Immature natural killer cell (primary cell): ENCODE results near the gene OBSCN. TPM values are rescaled to one million over a fixed set of nuclear protein-coding genes. Genes with fewer than 3 reads are reported as not detected.

Experiments used
- DNase-seq, 3 donors: peaks; one replicate each; pipeline ENCODE4 v3.0.0; 2022; ENCODE audit warnings: mixed read lengths in 1 of 3
- H3K27ac Mint-ChIP-seq, 6 donors: one replicate each; pipeline ENCODE4 v1.8.0; 2020; ENCODE audit warnings: mixed read lengths in 6 of 6, mild to moderate bottlenecking in 5 of 6, inconsistent platforms in 4 of 6, moderate library complexity in 3 of 6
- H3K27me3 Mint-ChIP-seq, 3 donors: one replicate each; pipeline ENCODE4 v1.8.0; 2020 to 2021; ENCODE audit warnings: low read depth in 3 of 3, mild to moderate bottlenecking in 3 of 3, mixed read lengths in 3 of 3, moderate library complexity in 3 of 3, inconsistent platforms in 1 of 3
- H3K36me3 Mint-ChIP-seq, 3 donors: one replicate each; pipeline ENCODE4 v1.8.0; 2020; ENCODE audit warnings: mixed read lengths in 3 of 3, inconsistent platforms in 2 of 3, mild to moderate bottlenecking in 2 of 3
- H3K4me1 Mint-ChIP-seq, 2 donors: one replicate each; pipeline ENCODE4 v1.8.0; 2020; ENCODE audit warnings: inconsistent platforms in 2 of 2, mild to moderate bottlenecking in 2 of 2, mixed read lengths in 2 of 2, moderate library complexity in 1 of 2
- H3K4me3 Mint-ChIP-seq, 5 donors: one replicate each; pipeline ENCODE4 v1.8.0; 2020; ENCODE audit warnings: mild to moderate bottlenecking in 5 of 5, mixed read lengths in 5 of 5, inconsistent platforms in 3 of 5, moderate library complexity in 3 of 5
- H3K9me3 Mint-ChIP-seq, 6 donors: one replicate each; pipeline ENCODE4 v1.8.0; 2020; ENCODE audit warnings: mild to moderate bottlenecking in 6 of 6, mixed read lengths in 6 of 6, inconsistent platforms in 4 of 6, moderate library complexity in 3 of 6
- polyA plus RNA-seq, 3 donors: library from polyadenylated mRNA; unstranded; fragments of 300-500 nt; fragmentation: Illumina TruSeq; gene quantifications; one replicate each; pipeline ENCODE4 v1.2.3, GENCODE V29; 2021

OBSCN gene
- polyA plus RNA-seq, 3 donors from 2014 or later = 0.19 to 1.9 TPM; not detected in 1

DNA sequence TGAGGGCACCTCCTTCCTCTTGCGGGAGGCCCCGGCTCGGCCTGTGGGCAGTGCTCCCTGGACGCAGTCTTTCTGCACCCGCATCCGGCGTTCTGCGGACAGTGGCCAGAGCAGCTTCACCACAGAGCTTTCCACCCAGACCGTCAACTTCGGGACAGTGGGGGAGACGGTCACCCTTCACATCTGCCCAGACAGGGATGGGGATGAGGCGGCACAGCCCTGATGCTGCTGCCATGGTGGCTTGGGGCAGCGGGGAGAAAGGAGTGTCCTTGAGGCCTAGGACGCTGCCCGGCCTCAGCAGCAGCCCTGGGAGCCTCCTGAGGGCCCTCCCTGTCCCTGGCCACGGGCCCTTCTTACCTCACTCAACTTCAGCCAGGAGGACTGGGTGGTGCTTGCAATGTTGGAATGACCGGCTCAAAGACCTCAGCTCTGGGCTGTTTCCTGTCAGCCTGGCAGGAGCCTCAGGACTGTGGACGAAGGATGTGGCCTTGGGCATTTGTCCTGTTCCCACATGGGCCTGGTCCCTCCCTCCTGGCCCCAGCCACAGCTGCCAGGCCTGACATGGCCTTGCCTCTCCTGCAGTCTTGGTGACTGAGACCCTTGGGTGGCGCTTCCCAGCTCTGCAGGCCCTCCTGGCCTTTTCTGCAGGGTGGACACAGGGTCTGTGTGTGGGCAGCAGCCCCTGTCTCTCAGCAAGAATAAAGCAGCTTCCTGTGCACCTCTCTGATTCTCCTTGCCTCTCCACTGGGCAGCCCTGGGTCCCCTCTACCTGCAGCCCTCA, 152.9 kb downstream of the OBSCN start:
- H3K4me3 Mint-ChIP-seq = no peak overlapping the region
- no peak overlapping the region for H3K27ac Mint-ChIP-seq
- peaks cover 0 to 10% of the 10 kb centered on the region in 2 donors for H3K4me1 Mint-ChIP-seq
- no peaks in the 10 kb centered on the region for H3K36me3 Mint-ChIP-seq
- no peak for DNase-seq
- H3K27me3 Mint-ChIP-seq = peaks cover 0 to 2% (median 2%) of the 10 kb centered on the region in 3 donors
- no peaks in the 10 kb centered on the region for H3K9me3 Mint-ChIP-seq

DNA sequence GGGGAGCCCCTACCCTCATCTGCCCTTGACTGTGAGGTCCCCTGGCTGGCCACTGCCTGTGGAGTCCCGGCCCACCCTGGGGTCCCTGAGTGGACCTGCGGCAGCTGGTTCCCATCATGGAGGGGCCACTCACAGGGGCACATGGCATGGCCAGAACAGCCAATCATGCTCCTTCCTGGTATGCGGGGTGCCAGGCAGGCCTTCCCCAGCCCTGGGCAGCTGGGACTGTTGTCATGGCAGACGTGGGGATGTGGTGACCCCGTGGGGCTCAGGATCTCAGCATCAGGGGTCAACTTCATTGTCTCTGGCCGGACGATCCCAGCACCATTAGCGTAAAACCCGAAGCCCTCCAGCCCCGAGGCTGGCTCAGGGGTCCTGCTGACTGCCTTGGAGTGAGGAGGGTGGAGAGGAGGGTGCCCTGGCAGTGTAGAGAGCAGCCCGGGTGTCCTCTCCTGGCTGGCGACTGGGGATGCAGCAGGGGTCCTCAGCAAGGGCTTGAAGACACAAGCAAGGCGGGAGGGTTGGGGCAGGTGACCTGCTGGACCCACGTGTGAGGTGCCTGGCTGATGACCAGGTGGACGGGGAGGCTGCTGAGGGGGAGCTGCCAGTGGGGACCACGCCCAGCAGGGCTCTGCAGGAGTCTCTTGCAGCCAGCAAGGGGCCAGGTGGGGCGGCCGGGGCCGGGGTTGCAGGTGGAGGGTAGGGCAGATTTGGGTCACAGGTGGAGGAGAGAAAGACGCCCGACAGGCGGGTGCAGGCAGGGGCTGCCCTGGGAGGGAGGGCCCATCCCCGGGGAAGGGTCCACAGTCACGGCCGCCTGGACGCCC, 153.7 kb downstream of the OBSCN start:
- DNase-seq = no peak
- no peaks in the 10 kb centered on the region for H3K9me3 Mint-ChIP-seq
- H3K4me1 Mint-ChIP-seq = peaks cover 0 to 10% of the 10 kb centered on the region in 2 donors
- peaks cover 0 to 2% (median 0%) of the 10 kb centered on the region in 3 donors for H3K27me3 Mint-ChIP-seq
- H3K27ac Mint-ChIP-seq = no peak overlapping the region
- H3K4me3 Mint-ChIP-seq = no peak overlapping the region
- no peaks in the 10 kb centered on the region for H3K36me3 Mint-ChIP-seq

DNA sequence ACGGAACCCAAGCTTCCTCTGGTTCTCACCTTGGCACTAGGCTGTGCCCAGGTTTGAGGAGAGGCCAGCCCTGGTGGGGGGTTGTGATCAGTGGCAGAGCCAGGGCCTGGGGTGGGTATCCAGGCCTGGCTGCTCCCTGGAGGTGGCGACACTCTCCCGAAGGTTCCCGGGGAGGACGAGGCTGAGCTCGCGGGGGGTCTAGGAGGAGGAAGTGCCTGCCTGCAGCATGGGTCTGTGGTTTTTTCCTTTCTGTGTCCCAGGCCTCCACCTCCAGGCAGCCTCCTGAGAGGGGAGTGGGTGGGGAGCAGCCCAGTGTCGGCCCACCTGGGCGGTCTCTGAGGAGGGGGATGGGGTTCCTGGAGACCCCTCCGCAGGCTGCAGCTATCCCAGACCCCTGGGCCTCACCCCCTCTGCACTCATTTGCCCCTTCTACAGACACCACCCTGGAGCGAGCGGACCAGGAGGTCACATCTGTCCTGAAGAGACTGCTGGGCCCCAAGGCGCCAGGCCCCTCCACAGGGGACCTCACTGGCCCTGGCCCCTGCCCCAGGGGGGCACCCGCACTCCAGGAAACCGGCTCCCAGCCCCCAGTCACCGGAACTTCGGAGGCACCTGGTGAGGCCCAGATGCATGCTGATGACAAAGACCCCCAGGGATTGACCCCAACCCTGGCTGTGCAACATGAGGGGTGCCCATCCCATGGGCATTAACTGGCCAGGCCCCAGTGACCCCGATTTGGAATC, 154.5 kb downstream of the OBSCN start:
- Mint-ChIP-seq H3K4me1 (peaks cover 0 to 10% of the 10 kb centered on the region in 2 donors), H3K27me3 (peaks cover 0 to 2% (median 0%) of the 10 kb centered on the region in 3 donors), H3K9me3 (no peaks in the 10 kb centered on the region), H3K4me3 (no peak overlapping the region), H3K36me3 (no peaks in the 10 kb centered on the region), H3K27ac (no peak overlapping the region)
- DNase-seq = no peak

DNA sequence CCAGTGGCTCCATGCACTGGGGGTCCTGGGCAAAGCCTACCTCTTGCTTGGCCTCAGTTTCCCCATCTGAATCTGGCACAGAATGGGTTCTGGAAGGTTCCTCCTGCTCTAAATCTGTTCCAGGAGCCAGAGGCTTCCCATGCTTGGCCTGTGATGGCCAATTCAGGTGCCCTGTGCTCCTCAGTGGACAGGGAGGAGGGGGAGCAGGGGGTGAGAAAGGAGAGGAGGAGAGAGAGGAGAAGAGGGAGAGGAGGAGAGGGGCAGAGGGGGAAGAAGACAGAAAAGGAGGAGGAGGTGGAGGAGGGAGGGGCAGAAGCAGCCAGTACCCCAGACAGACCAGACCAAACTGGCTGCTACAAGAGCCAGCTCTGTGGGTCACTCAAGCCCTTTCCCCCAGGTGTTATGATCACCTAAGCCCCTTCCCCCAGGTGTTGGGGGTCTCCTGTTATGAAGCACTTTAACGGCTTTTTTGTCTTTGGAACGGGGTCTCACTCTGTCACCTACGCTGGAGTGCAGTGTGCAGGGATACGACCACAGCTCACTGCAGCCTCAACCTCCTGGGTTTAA, 155.1 kb downstream of the OBSCN start:
- no peak overlapping the region for H3K27ac Mint-ChIP-seq
- H3K36me3 Mint-ChIP-seq = no peaks in the 10 kb centered on the region
- H3K9me3 Mint-ChIP-seq = no peaks in the 10 kb centered on the region
- H3K27me3 Mint-ChIP-seq = peaks cover 0 to 2% (median 0%) of the 10 kb centered on the region in 3 donors
- H3K4me3 Mint-ChIP-seq = no peak overlapping the region
- H3K4me1 Mint-ChIP-seq = peaks cover 0 to 9% of the 10 kb centered on the region in 2 donors
- DNase-seq = no peak

GRCh38 chr1:228363686-228364067, 155.8 kb downstream of the OBSCN start:
- Mint-ChIP-seq H3K4me1 (peaks cover 0 to 2% of the 10 kb centered on the region in 2 donors), H3K27me3 (peaks cover 0 to 2% (median 0%) of the 10 kb centered on the region in 3 donors), H3K4me3 (no peak overlapping the region), H3K27ac (no peak overlapping the region), H3K36me3 (no peaks in the 10 kb centered on the region), H3K9me3 (no peaks in the 10 kb centered on the region)
- DNase-seq = no peak

DNA sequence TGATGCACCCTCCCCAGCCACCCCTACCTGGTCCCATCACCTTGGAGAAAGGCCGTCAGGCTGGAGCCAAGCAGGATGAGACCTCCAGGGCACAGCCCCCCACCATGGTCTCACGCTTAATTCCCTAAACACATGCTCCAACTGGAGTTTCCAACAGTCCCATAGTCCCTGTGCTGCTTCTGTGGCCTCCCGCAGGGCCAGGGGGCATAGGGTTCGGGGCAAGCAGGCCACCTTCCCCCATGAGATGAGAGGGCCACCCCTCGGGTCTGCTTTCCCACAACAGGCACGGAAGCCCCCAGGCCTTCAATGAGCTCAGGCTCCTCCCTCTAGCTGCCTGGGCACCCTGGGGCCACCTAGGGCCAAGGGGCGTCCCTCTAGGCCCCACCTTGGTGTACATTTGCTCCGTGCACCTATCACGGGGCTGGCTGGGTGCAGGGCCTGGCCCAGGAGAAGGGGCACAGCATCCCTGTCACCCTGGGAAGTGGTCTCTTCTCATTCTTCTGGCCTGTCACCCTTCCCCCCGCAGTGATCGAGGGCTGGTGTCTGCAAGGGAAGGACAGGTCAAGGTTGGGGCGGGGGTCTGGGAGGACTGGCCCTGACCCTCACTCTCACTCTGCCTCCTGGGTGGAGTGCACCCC, 156.3 kb downstream of the OBSCN start:
- no peak for DNase-seq

GRCh38 chr1:228364706-228365213, 156.9 kb downstream of the OBSCN start:
- DNase-seq = no peak
- Mint-ChIP-seq H3K36me3 (no peaks in the 10 kb centered on the region), H3K4me1 (no peaks in the 10 kb centered on the region), H3K9me3 (no peaks in the 10 kb centered on the region), H3K27me3 (peaks cover 0 to 2% (median 0%) of the 10 kb centered on the region in 3 donors), H3K4me3 (no peak overlapping the region), H3K27ac (no peak overlapping the region)

More for the DNA sequence above, 156.3 kb downstream of the OBSCN start:
- no peak overlapping the region for H3K27ac Mint-ChIP-seq
- no peaks in the 10 kb centered on the region for H3K9me3 Mint-ChIP-seq
- H3K36me3 Mint-ChIP-seq = no peaks in the 10 kb centered on the region
- H3K4me3 Mint-ChIP-seq = no peak overlapping the region
- H3K27me3 Mint-ChIP-seq = peaks cover 0 to 2% (median 0%) of the 10 kb centered on the region in 3 donors
- no peaks in the 10 kb centered on the region for H3K4me1 Mint-ChIP-seq

GRCh38 chr1:228365271-228366061, 157.6 kb downstream of the OBSCN start:
- H3K4me1 Mint-ChIP-seq = no peaks in the 10 kb centered on the region
- no peaks in the 10 kb centered on the region for H3K36me3 Mint-ChIP-seq
- H3K27me3 Mint-ChIP-seq = no peaks in the 10 kb centered on the region
- H3K27ac Mint-ChIP-seq = no peak overlapping the region
- no peaks in the 10 kb centered on the region for H3K9me3 Mint-ChIP-seq
- no peak for DNase-seq
- no peak overlapping the region for H3K4me3 Mint-ChIP-seq

DNA sequence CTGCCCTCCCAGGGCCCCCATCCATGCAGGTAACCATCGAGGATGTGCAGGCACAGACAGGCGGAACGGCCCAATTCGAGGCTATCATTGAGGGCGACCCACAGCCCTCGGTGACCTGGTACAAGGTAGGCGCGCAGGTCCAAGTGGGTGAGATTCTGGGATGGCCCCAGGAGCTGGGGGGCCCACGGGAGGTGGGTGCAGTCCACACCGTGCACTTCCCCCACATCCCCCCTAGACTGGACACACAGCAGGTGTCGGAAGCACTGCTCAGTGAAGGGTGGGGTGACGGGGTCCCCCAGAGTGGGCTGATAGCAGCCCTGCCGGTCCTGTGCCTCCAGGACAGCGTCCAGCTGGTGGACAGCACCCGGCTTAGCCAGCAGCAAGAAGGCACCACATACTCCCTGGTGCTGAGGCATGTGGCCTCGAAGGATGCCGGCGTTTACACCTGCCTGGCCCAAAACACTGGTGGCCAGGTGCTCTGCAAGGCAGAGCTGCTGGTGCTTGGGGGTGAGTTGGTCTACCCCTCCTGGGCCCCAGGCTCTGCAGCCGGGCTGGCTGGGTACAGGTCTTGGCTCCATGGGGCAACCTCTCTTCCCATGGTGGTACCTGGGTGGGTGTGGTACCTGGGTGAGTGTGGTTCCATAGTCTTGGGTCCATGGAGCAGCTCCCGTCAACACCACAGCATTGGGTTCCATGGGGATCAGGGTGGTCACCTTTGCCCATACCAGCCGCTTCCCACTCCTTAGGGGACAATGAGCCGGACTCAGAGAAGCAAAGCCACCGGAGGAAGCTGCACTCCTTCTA, 158.4 kb downstream of the OBSCN start:
- H3K27ac Mint-ChIP-seq = no peak overlapping the region
- no peaks in the 10 kb centered on the region for H3K27me3 Mint-ChIP-seq
- no peaks in the 10 kb centered on the region for H3K9me3 Mint-ChIP-seq
- H3K4me1 Mint-ChIP-seq = no peaks in the 10 kb centered on the region
- DNase-seq = no peak
- H3K4me3 Mint-ChIP-seq = no peak overlapping the region
- H3K36me3 Mint-ChIP-seq = no peaks in the 10 kb centered on the region

- no peak for DNase-seq
- Mint-ChIP-seq H3K9me3 (no peaks in the 10 kb centered on the region), H3K4me3 (no peak overlapping the region), H3K27me3 (no peaks in the 10 kb centered on the region), H3K27ac (no peak overlapping the region), H3K4me1 (no peaks in the 10 kb centered on the region), H3K36me3 (no peaks in the 10 kb centered on the region)
Measured at GRCh38 chr1:228366866-228367741, 159.3 kb downstream of the OBSCN start.
